Middle frontal gyrus (tissue), 1 donor: ENCODE results near the gene STK40.
A peak's percentile ranks its signal among the peaks of the same experiment; 100 is the strongest.

Source experiments
- DNase-seq: peaks from one replicate; pipeline ENCODE4 v3.0.0-alpha.2; 2015; ENCODE audit warnings: low spot score; ENCODE audit errors: extremely low spot score

Gene STK40

GRCh38 chr1:36377791-36378492, 7.8 kb downstream of the STK40 start:
- DNase-seq, result no peak

GRCh38 chr1:36372617-36373016, 13.1 kb downstream of the STK40 start:
- DNase-seq, result no peak

GRCh38 chr1:36369061-36369861, 16.5 kb downstream of the STK40 start:
- DNase-seq, result no peak

GRCh38 chr1:36367798-36368197, 17.9 kb downstream of the STK40 start:
- DNase-seq, result no peak

- DNase-seq, result no peak
These were observed 18.7 kb downstream of the STK40 start for GRCh38 chr1:36367066-36367465.

GRCh38 chr1:36366091-36366661, 19.5 kb downstream of the STK40 start:
- peak; percentile 64 for DNase-seq

GRCh38 chr1:36365381-36365780, 20.3 kb downstream of the STK40 start:
- peak; percentile 36 for DNase-seq

GRCh38 chr1:36359911-36360550, 25.7 kb downstream of the STK40 start:
- DNase-seq, result no peak

GRCh38 chr1:36359383-36359782, 26.3 kb downstream of the STK40 start:
- DNase-seq, result no peak

GRCh38 chr1:36358514-36359084, 27.1 kb downstream of the STK40 start:
- DNase-seq, result no peak

- no peak for DNase-seq
These were observed 29.9 kb downstream of the STK40 start for GRCh38 chr1:36355811-36356210.

- DNase-seq, result no peak
These were observed 31.2 kb downstream of the STK40 start for GRCh38 chr1:36354486-36354885.

- DNase-seq, result no peak
These were observed 32.5 kb downstream of the STK40 start for GRCh38 chr1:36352910-36353878.

GRCh38 chr1:36352125-36352909, 33.4 kb downstream of the STK40 start:
- no peak for DNase-seq

- no peak for DNase-seq
These were observed 34.3 kb downstream of the STK40 start for GRCh38 chr1:36351227-36351977.

- DNase-seq, result no peak
These were observed 35.0 kb downstream of the STK40 start for GRCh38 chr1:36350659-36351226.

GRCh38 chr1:36349839-36350238, 35.9 kb downstream of the STK40 start:
- no peak for DNase-seq

- DNase-seq, result no peak
These were observed 36.5 kb downstream of the STK40 start for GRCh38 chr1:36349241-36349671.
